ENCODE results near the gene MEOX1. TPM values are rescaled to one million over a fixed set of nuclear protein-coding genes. Genes with fewer than 3 reads are reported as not detected.

Gene MEOX1
- total RNA-seq, 2 experiments from 2014 or later, result 0.41 to 0.50 TPM

- no peak overlapping the region for H3K27ac Mint-ChIP-seq
- H3K9me3 ChIP-seq (ENCODE audit: control insufficient read depth in 1 of 2, insufficient read depth in 1 of 2, low read length in 2 of 2), result no peaks in the 10 kb centered on the region
- H3K4me3 Mint-ChIP-seq, result no peak overlapping the region
- H3K4me3 ChIP-seq (ENCODE audit: low read length), result no peak overlapping the region
- H3K4me1 Mint-ChIP-seq (ENCODE audit: low read depth), result peaks cover 23% of the 10 kb centered on the region
- no peak overlapping the region for H3K27ac ChIP-seq (ENCODE audit: low read depth in 1 of 2, low read length in 2 of 2)
- DNase-seq, result no peak
- intact Hi-C loops (cut with DNase I, micrococcal nuclease), result no loop called here
- no peaks in the 10 kb centered on the region for H3K36me3 Mint-ChIP-seq (ENCODE audit: low read depth)
- H3K27me3 Mint-ChIP-seq, result no peaks in the 10 kb centered on the region
- POLR2A ChIA-PET, result no interaction called here
- H3K36me3 ChIP-seq (ENCODE audit: insufficient read depth, low read length), result no peaks in the 10 kb centered on the region
- TF ChIP-seq CTCF (IDR thresholded peaks at IDR 0.05), result no peak
- peaks cover 40% of the 10 kb centered on the region for H3K4me1 ChIP-seq (ENCODE audit: insufficient read depth, low read length)
- H3K27me3 ChIP-seq (ENCODE audit: control insufficient read depth in 1 of 2, insufficient read depth in 2 of 2, low read length in 2 of 2), result no peaks in the 10 kb centered on the region
- ATAC-seq (ENCODE audit: poor library complexity), result no peak
- CTCF ChIA-PET, result interaction anchor here (1.6 kb wide), 1 partner anchor 8 kb away, joined by 3 read pairs; no protein-coding TSS in a partner anchor
- no peaks in the 10 kb centered on the region for H3K9me3 Mint-ChIP-seq
These were observed 3.6 kb upstream of the MEOX1 start for GRCh38 chr17:43665084-43665936.

- ChIA-PET CTCF (interaction anchor here (0.7 to 1.6 kb wide), 2 partner anchors 10 to 13 kb away, joined by 3 read pairs; no protein-coding TSS in a partner anchor), POLR2A (no interaction called here)
- H3K4me3 Mint-ChIP-seq, result no peak overlapping the region
- Histone ChIP-seq H3K9me3 (ENCODE audit: control insufficient read depth in 1 of 2, insufficient read depth in 1 of 2, low read length in 2 of 2) (no peaks in the 10 kb centered on the region), H3K27me3 (ENCODE audit: control insufficient read depth in 1 of 2, insufficient read depth in 2 of 2, low read length in 2 of 2) (no peaks in the 10 kb centered on the region), H3K36me3 (ENCODE audit: insufficient read depth, low read length) (no peaks in the 10 kb centered on the region), H3K4me3 (ENCODE audit: low read length) (no peak overlapping the region), H3K4me1 (ENCODE audit: insufficient read depth, low read length) (peaks cover 41% of the 10 kb centered on the region), H3K27ac (ENCODE audit: low read depth in 1 of 2, low read length in 2 of 2) (no peak overlapping the region)
- H3K27me3 Mint-ChIP-seq, result no peaks in the 10 kb centered on the region
- no peak for TF ChIP-seq CTCF (IDR thresholded peaks at IDR 0.05)
- intact Hi-C loops (cut with DNase I, micrococcal nuclease), result no loop called here
- no peaks in the 10 kb centered on the region for H3K36me3 Mint-ChIP-seq (ENCODE audit: low read depth)
- H3K4me1 Mint-ChIP-seq (ENCODE audit: low read depth), result peaks cover 31% of the 10 kb centered on the region
- H3K9me3 Mint-ChIP-seq, result no peaks in the 10 kb centered on the region
- ATAC-seq (ENCODE audit: poor library complexity) (no peak), DNase-seq (no peak)
- H3K27ac Mint-ChIP-seq, result no peak overlapping the region
These were observed 2.4 kb upstream of the MEOX1 start for GRCh38 chr17:43664096-43664495.

GRCh38 chr17:43663383-43663782 is 1.7 kb upstream of the MEOX1 start:
- no peak overlapping the region for H3K4me3 ChIP-seq (ENCODE audit: low read length)
- no peaks in the 10 kb centered on the region for H3K36me3 Mint-ChIP-seq (ENCODE audit: low read depth)
- H3K27me3 ChIP-seq (ENCODE audit: control insufficient read depth in 1 of 2, insufficient read depth in 2 of 2, low read length in 2 of 2), result no peaks in the 10 kb centered on the region
- H3K4me1 Mint-ChIP-seq (ENCODE audit: low read depth), result peaks cover 31% of the 10 kb centered on the region
- ChIA-PET CTCF (interaction anchor here (0.9 to 1.6 kb wide), 2 partner anchors 10 kb away, joined by 3 to 4 read pairs; no protein-coding TSS in a partner anchor), POLR2A (no interaction called here)
- H3K27me3 Mint-ChIP-seq, result no peaks in the 10 kb centered on the region
- H3K4me3 Mint-ChIP-seq, result no peak overlapping the region
- intact Hi-C loops (cut with DNase I, micrococcal nuclease), result no loop called here
- ATAC-seq (ENCODE audit: poor library complexity) (no peak), DNase-seq (no peak)
- H3K27ac ChIP-seq (ENCODE audit: low read depth in 1 of 2, low read length in 2 of 2), result no peak overlapping the region
- no peak for TF ChIP-seq CTCF (IDR thresholded peaks at IDR 0.05)
- H3K9me3 ChIP-seq (ENCODE audit: control insufficient read depth in 1 of 2, insufficient read depth in 1 of 2, low read length in 2 of 2), result no peaks in the 10 kb centered on the region
- H3K27ac Mint-ChIP-seq, result no peak overlapping the region
- no peaks in the 10 kb centered on the region for H3K36me3 ChIP-seq (ENCODE audit: insufficient read depth, low read length)
- peaks cover 44% of the 10 kb centered on the region for H3K4me1 ChIP-seq (ENCODE audit: insufficient read depth, low read length)
- H3K9me3 Mint-ChIP-seq, result no peaks in the 10 kb centered on the region
